Subcutaneous adipose tissue (tissue), 4 donors: ENCODE data around the gene GSG1L2. TPM values are rescaled to one million over a fixed set of nuclear protein-coding genes. Genes with fewer than 3 reads are reported as not detected.

Experiments used
- total RNA-seq, 4 donors: library from RNA; depleted of rRNA; stranded (reverse); fragments of >200 nt; gene quantifications; one replicate each; pipeline ENCODE4 v1.1.0, GENCODE V29; 2016
- TF ChIP-seq, protein P1 (sequence below): fragments of 450-650 bp; IDR thresholded peaks from one replicate; pipeline ENCODE4 v1.5.1; 2016; ENCODE audit warnings: low read depth, mild to moderate bottlenecking, control low read depth, antibody characterized with exemption, moderate library complexity

GSG1L2 gene
- not detected for total RNA-seq

DNA sequence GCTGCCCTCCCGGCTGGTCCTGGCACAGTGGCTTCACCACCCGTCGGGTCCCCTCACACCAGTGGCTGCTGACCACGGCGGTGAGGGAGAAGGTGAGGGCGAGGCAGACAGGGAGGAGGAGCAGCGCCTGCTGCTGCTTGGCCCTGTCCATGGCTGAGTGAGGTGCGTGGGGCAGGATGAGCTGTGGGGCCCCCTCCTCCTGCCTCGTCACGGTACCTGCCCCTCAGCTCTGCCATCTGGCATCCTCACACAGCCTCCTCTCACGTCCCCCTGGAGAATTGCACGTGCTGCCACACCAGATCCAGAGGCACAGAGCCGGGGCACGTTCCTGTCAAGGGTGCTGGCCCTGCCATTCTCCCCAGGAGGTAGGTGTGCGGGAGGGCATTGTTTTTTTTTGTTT lies at the start of gene GSG1L2:
Gene GSG1L2 (minus strand): TSS at position 159 of the 400 bp plus-strand sequence. CDS start 8 bp downstream, at position 151.
- TF ChIP-seq, protein P1, sequence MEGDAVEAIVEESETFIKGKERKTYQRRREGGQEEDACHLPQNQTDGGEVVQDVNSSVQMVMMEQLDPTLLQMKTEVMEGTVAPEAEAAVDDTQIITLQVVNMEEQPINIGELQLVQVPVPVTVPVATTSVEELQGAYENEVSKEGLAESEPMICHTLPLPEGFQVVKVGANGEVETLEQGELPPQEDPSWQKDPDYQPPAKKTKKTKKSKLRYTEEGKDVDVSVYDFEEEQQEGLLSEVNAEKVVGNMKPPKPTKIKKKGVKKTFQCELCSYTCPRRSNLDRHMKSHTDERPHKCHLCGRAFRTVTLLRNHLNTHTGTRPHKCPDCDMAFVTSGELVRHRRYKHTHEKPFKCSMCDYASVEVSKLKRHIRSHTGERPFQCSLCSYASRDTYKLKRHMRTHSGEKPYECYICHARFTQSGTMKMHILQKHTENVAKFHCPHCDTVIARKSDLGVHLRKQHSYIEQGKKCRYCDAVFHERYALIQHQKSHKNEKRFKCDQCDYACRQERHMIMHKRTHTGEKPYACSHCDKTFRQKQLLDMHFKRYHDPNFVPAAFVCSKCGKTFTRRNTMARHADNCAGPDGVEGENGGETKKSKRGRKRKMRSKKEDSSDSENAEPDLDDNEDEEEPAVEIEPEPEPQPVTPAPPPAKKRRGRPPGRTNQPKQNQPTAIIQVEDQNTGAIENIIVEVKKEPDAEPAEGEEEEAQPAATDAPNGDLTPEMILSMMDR = no peak

DNA sequence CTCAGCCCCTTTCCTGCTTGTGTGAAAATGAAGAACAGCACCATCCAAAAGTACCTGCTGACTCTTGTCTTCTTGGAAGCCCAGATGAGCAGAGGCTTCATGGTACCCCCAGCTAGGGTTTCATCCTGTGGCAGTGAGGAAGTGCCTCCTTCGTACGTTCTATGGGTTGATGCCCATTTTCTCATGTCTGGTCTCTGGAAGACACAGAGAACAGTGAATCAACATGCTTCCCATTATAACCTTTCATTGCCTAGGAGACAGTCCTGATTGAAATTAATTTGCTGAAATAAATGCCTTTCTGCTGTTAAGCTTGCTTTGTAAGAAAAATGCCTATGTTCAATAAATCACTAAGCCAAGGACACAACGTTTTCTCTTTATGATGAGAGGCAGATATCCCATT lies 46.7 kb upstream of the GSG1L2 start:
- TF ChIP-seq, protein P1 = no peak

DNA sequence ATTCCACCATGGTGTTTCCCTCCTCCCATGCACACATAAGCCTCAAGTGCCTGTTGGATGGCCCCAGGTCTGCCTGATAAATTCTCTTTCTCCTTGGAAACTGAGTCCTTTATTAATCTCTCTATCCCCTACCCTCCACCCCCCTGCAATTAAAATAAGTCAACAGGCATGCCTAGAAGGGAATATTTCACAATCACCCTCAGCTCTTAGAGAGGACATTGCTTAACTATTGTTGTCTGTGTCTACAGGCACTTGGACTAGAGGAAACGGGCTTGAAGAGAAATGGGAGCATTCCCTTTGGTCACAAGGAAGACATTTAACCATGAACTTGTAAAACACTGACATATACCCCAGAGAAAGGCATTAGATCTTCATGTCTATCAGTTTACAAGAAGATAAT lies 43.7 kb upstream of the GSG1L2 start:
- TF ChIP-seq, protein P1 = no peak

DNA sequence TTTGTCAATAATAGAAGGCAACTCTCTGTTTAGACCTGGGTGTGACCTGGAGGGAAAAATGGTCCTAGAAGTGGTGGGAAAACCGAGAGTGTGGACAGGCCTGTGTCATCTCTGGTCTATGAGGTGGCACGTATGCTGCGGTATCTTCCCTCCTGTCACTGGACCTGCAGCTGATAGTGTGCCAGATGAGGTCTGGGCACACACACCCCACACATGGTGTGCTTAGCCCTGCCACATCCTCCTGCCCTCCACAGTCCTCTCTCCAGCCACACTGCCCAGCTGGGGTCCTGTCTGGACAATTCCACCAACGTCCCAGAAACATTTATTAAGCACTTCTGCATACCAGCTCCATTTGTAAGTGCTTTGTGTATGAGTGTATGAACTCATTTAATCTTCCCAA lies 41.1 kb upstream of the GSG1L2 start:
- TF ChIP-seq, protein P1 = no peak

DNA sequence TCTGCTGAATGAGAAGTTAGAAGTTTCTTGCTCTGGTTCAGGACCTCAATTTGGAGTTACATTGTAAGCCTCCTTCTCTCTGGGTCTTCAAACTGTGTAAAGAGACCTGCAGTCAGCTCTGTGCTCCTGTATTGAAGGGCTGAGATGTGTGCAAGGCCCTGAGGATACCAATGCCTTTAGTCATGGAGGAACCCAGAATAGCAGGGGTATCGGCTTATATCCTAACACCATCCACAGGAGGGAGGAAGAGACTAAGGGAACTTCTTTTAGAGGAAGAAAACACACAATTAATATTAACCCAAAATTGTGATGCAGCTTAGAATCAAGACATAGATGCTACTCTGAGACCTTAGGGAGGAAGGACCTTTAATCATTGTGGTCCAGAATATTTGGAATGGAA lies 40.3 kb upstream of the GSG1L2 start:
- TF ChIP-seq, protein P1 = no peak

DNA sequence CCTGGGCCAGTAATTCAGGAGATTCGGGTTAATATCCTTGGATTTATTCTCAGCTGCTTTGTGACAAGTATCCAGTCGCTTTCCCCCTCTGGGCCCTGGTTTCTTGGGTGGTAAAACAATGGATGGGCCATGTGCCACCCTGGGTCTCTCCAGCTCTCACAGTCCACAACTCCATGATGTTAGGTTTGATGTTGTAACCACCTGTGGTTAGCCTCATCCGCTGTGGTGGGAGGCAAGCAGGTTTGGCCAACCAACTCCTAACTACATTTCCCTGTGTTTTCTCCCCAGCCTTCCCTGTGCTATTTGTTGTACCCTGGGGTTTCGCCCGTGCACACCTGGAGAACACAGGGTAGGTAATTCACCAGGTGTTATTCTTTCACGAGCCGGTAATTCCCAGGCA lies 39.0 kb upstream of the GSG1L2 start:
- TF ChIP-seq, protein P1 = no peak

DNA sequence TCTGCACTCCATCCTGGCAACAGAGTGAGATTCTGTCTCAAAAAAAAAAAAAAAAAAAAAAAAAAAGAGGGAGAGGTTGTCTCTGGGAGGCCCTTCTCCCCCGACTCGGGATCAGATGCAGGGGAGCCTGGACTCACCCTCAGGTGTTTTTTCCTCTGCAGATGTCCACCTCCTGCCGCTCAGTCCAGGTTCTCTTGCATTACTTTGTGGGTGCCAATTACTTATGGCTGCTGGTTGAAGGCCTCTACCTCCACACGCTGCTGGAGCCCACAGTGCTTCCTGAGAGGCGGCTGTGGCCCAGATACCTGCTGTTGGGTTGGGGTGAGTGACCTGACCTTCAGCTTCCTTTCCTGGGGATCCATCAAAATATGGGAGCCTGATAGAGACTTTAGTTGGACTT lies 37.9 kb upstream of the GSG1L2 start:
- TF ChIP-seq, protein P1 = no peak
